ENCODE measurements around the gene KLHL10.
"Not testable (repeated sequence)": the region's sequence is repeated elsewhere in the genome, so short reads cannot be mapped to it uniquely, and the experiment has no call there.

Gene KLHL10

DNA sequence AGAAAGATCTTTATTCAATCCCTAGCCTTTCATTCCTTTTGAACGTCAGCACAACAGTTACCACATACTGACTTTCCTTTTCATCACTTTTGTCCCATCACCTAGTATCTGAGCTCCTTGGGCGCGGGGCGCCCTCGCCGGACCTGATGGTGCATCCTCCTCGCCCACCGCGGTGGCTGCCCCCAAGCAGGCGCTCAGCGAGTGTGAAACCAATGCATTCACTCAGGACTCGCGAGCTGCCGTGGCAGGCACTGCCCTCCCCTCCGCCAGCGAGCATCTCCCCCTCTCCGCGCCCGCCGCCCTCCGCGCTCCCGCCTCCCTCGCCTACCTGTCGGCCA lies 26.8 kb downstream of the KLHL10 start:
- H3K9ac ChIP-seq (ENCODE audit: low read length in 2 of 2) = peak overlapping the region; percentile 91 to 93
- no peaks in the 10 kb centered on the region for H3K27me3 ChIP-seq (ENCODE audit: control insufficient read depth in 1 of 2, insufficient read depth in 2 of 2, low read length in 2 of 2)
- peak overlapping the region; percentile 76 for H3K27ac ChIP-seq (ENCODE audit: low read length)
- peaks cover 18% of the 10 kb centered on the region for H3K4me1 ChIP-seq (ENCODE audit: control insufficient read depth, insufficient read depth, low read length)
- H3K4me3 ChIP-seq (ENCODE audit: low read length in 2 of 2) = peak overlapping the region; percentile 80 to 94
- H3K36me3 ChIP-seq (ENCODE audit: control insufficient read depth in 2 of 2, insufficient read depth in 2 of 2, low read length in 2 of 2) = peaks cover 3 to 8% of the 10 kb centered on the region in 2 donors
- H3K9me3 ChIP-seq (ENCODE audit: control insufficient read depth in 2 of 2, low read length in 2 of 2) = no peaks in the 10 kb centered on the region

DNA sequence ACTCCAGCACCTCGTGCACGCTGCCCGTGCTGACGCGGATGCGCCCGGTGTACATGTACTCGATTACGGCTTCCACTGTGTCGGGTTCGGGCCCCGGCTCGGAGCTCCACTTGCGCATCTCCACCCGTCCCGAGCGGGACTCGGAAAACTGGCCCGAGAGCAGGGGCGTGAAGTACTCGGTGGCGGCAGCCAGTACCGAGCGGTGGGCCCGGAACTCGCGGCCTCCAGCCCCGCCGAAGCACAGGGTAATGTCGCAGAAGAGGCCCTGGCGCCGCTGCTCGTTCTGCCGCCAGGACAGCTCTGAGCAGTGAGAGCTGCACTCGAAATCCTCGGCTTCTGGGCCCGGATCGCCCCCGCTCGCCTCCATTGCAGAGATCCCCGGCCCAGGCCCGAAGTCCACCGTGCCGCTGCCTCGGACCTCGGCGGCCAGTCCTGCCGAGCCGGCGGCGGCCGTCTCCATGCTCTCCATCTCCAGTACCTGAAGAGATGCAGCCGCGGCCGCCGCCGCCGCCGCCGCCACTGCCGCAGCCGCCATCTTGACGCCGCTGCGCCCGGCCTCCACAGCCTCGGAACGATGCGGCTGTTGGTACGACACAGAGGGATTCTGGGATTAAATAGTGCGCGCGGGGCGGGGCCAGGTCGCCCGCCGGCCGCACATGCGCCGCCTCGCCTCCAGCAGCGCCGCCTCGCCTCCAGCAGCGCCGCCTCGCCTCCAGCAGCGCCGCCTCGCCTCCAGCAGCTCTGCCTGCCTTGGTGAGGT lies 27.4 kb downstream of the KLHL10 start, which contains the start of gene KLHL11:
TSS of gene KLHL11 (minus strand) at position 588 of the 760 bp plus-strand sequence. CDS start at position 535, 53 bp downstream.
- Histone ChIP-seq H3K27ac (ENCODE audit: low read length) (peak within 1 kb of the TSS; percentile 76), H3K27me3 (ENCODE audit: control insufficient read depth in 1 of 2, insufficient read depth in 2 of 2, low read length in 2 of 2) (no peaks in the 10 kb centered on the region), H3K9me3 (ENCODE audit: control insufficient read depth in 2 of 2, low read length in 2 of 2) (no peaks in the 10 kb centered on the region), H3K9ac (ENCODE audit: low read length in 2 of 2) (peak within 1 kb of the TSS; percentile 91 to 93), H3K4me3 (ENCODE audit: low read length in 2 of 2) (peak within 1 kb of the TSS; percentile 80 to 94), H3K4me1 (ENCODE audit: control insufficient read depth, insufficient read depth, low read length) (peaks cover 18% of the 10 kb centered on the region), H3K36me3 (ENCODE audit: control insufficient read depth in 2 of 2, insufficient read depth in 2 of 2, low read length in 2 of 2) (peaks cover 3 to 11% of the 10 kb centered on the region in 2 donors)

DNA sequence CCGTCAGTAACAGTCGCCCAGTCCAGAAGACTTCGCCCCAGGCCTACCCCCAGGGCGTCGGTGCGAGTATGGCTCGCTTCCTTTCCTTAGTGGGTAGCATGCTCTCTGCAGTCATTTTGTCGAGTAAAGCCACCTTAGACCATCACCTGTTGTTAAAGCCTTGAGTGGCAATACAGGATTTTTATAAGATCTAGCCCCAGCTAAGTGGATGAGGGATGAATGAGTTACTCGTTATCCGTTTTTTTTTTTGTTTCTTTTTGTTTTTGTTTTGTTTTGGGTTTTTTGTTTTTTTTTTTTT lies 27.9 kb downstream of the KLHL10 start:
- peaks cover 5 to 17% of the 10 kb centered on the region in 2 donors for H3K36me3 ChIP-seq (ENCODE audit: control insufficient read depth in 2 of 2, insufficient read depth in 2 of 2, low read length in 2 of 2)
- no peak overlapping the region for H3K27ac ChIP-seq (ENCODE audit: low read length)
- H3K4me3 ChIP-seq (ENCODE audit: low read length in 2 of 2) = peak overlapping the region; percentile 69 to 94
- no peaks in the 10 kb centered on the region for H3K9me3 ChIP-seq (ENCODE audit: control insufficient read depth in 2 of 2, low read length in 2 of 2)
- H3K27me3 ChIP-seq (ENCODE audit: control insufficient read depth in 1 of 2, insufficient read depth in 2 of 2, low read length in 2 of 2) = no peaks in the 10 kb centered on the region
- peak overlapping the region; percentile 18 to 71 for H3K9ac ChIP-seq (ENCODE audit: low read length in 2 of 2)
- H3K4me1 ChIP-seq (ENCODE audit: control insufficient read depth, insufficient read depth, low read length) = peaks cover 18% of the 10 kb centered on the region

DNA sequence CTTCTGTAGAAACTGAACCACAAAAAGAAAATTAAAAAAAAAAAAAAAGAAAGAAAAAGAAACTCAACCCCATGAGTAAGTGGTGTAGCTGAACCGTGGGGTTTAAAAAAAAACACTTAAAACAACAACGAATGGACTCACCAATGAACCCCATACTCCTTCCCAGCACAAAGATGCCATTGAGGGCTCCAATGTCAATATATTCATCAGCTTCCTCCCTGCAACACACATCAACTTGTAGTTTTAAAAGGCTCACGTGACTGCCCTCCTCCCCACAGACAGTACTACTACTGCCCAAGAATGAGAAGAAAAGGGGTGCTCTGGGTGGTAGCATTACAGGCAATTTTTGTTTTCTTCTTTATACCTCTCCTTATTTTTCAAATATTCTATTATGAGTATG lies 30.9 kb downstream of the KLHL10 start:
- Histone ChIP-seq H3K4me3 (ENCODE audit: low read length in 2 of 2) (no peak overlapping the region), H3K27me3 (ENCODE audit: control insufficient read depth in 1 of 2, insufficient read depth in 2 of 2, low read length in 2 of 2) (no peaks in the 10 kb centered on the region), H3K36me3 (ENCODE audit: control insufficient read depth in 2 of 2, insufficient read depth in 2 of 2, low read length in 2 of 2) (peaks cover 21 to 36% of the 10 kb centered on the region in 2 donors), H3K4me1 (ENCODE audit: control insufficient read depth, insufficient read depth, low read length) (peaks cover 7% of the 10 kb centered on the region), H3K9me3 (ENCODE audit: control insufficient read depth in 2 of 2, low read length in 2 of 2) (no peaks in the 10 kb centered on the region), H3K9ac (ENCODE audit: low read length in 2 of 2) (no peak overlapping the region), H3K27ac (ENCODE audit: low read length) (no peak overlapping the region)

DNA sequence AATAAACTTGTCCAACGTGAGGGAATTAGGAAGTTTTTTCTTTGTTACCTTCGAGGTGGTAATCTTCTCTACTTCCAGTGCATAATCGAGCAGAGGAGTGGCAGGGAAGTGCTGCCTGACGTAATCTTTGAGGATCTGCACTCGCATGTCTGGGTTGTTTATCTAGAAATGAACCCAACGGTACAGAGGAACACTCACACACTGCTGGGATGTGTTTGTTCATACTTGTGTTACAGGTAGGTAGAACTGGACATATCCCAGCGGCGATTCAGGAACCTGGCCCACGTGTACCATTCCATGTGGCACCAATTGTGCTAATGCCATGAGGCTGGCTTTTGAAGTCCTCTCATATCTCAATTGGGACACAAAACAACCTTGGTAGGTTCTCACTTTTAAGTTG lies 31.8 kb downstream of the KLHL10 start:
- no peaks in the 10 kb centered on the region for H3K4me1 ChIP-seq (ENCODE audit: control insufficient read depth, insufficient read depth, low read length)
- no peak overlapping the region for H3K27ac ChIP-seq (ENCODE audit: low read length)
- H3K9ac ChIP-seq (ENCODE audit: low read length in 2 of 2) = no peak overlapping the region
- no peak overlapping the region for H3K4me3 ChIP-seq (ENCODE audit: low read length in 2 of 2)
- H3K36me3 ChIP-seq (ENCODE audit: control insufficient read depth in 2 of 2, insufficient read depth in 2 of 2, low read length in 2 of 2) = peaks cover 22 to 39% of the 10 kb centered on the region in 2 donors
- H3K27me3 ChIP-seq (ENCODE audit: control insufficient read depth in 1 of 2, insufficient read depth in 2 of 2, low read length in 2 of 2) = no peaks in the 10 kb centered on the region
- H3K9me3 ChIP-seq (ENCODE audit: control insufficient read depth in 2 of 2, low read length in 2 of 2) = no peaks in the 10 kb centered on the region

DNA sequence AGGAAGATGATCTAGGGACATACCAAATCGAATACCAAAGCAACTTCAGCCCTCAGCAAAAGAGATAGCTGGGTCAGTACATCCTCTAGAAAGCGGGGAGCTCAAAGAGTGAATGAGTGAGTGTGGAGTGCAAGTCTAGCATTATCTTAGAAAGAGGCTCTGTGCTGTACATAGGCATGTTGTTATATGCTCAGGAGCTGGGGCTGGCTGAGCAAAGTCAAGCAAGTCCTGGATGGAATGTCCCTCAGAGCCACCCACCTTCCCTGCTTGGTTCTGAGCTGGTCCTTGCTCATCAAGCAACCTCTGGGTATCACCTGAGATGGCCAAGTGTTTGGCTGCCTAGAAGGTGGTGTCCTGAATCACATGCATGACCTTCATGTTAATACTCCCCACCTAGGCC lies 32.5 kb downstream of the KLHL10 start:
- Histone ChIP-seq H3K36me3 (ENCODE audit: control insufficient read depth in 2 of 2, insufficient read depth in 2 of 2, low read length in 2 of 2) (peaks cover 22 to 39% of the 10 kb centered on the region in 2 donors), H3K27ac (ENCODE audit: low read length) (no peak overlapping the region), H3K9ac (ENCODE audit: low read length in 2 of 2) (no peak overlapping the region), H3K4me3 (ENCODE audit: low read length in 2 of 2) (no peak overlapping the region), H3K9me3 (ENCODE audit: control insufficient read depth in 2 of 2, low read length in 2 of 2) (no peaks in the 10 kb centered on the region), H3K27me3 (ENCODE audit: control insufficient read depth in 1 of 2, insufficient read depth in 2 of 2, low read length in 2 of 2) (no peaks in the 10 kb centered on the region), H3K4me1 (ENCODE audit: control insufficient read depth, insufficient read depth, low read length) (no peaks in the 10 kb centered on the region)

DNA sequence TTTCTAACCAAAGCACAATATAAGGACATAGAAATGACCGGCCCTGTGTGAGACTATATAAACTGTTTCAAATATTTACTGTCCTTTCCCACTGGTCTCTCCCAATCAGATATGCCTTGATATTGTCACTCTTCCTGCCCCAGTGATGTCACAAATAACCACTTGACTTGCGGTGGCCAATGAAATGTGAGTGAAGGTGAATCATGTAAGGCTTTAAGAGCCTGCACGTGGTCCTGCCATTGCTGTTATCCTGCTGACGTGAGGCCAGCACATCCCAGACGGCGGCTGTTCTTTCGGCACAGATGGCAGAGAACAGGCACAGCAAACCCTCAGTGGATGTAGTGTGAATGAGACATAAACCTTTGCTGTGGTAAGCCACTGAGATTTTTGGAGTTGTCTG lies 33.0 kb downstream of the KLHL10 start:
- Histone ChIP-seq H3K9me3 (ENCODE audit: control insufficient read depth in 2 of 2, low read length in 2 of 2) (no peaks in the 10 kb centered on the region), H3K36me3 (ENCODE audit: control insufficient read depth in 2 of 2, insufficient read depth in 2 of 2, low read length in 2 of 2) (peaks cover 22 to 39% of the 10 kb centered on the region in 2 donors), H3K4me1 (ENCODE audit: control insufficient read depth, insufficient read depth, low read length) (no peaks in the 10 kb centered on the region), H3K9ac (ENCODE audit: low read length in 2 of 2) (no peak overlapping the region), H3K4me3 (ENCODE audit: low read length in 2 of 2) (no peak overlapping the region), H3K27ac (ENCODE audit: low read length) (no peak overlapping the region), H3K27me3 (ENCODE audit: control insufficient read depth in 1 of 2, insufficient read depth in 2 of 2, low read length in 2 of 2) (no peaks in the 10 kb centered on the region)

DNA sequence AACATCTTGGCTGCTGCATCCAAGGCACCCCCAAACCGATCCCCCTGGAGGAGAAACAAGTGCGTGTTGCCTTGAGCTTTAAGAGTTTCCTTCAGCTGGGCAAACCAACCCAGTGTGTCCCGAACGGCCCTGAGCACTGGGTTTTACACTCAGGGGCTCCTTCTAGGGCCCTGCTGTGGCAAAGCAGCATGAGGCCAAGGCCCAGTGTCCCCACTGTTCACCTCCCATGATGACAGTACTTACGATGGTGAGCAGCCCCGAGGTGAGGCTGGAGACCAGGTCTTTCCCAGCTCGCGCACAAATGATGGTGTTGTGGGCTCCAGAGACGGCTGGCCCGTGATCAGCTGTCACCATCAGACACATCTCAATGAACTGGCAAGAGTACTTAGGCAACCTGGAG lies 34.2 kb downstream of the KLHL10 start:
- H3K27me3 ChIP-seq (ENCODE audit: control insufficient read depth in 1 of 2, insufficient read depth in 2 of 2, low read length in 2 of 2) = no peaks in the 10 kb centered on the region
- no peak overlapping the region for H3K27ac ChIP-seq (ENCODE audit: low read length)
- peaks cover 22 to 39% of the 10 kb centered on the region in 2 donors for H3K36me3 ChIP-seq (ENCODE audit: control insufficient read depth in 2 of 2, insufficient read depth in 2 of 2, low read length in 2 of 2)
- H3K9ac ChIP-seq (ENCODE audit: low read length in 2 of 2) = no peak overlapping the region
- no peaks in the 10 kb centered on the region for H3K9me3 ChIP-seq (ENCODE audit: control insufficient read depth in 2 of 2, low read length in 2 of 2)
- no peaks in the 10 kb centered on the region for H3K4me1 ChIP-seq (ENCODE audit: control insufficient read depth, insufficient read depth, low read length)
- H3K4me3 ChIP-seq (ENCODE audit: low read length in 2 of 2) = no peak overlapping the region

DNA sequence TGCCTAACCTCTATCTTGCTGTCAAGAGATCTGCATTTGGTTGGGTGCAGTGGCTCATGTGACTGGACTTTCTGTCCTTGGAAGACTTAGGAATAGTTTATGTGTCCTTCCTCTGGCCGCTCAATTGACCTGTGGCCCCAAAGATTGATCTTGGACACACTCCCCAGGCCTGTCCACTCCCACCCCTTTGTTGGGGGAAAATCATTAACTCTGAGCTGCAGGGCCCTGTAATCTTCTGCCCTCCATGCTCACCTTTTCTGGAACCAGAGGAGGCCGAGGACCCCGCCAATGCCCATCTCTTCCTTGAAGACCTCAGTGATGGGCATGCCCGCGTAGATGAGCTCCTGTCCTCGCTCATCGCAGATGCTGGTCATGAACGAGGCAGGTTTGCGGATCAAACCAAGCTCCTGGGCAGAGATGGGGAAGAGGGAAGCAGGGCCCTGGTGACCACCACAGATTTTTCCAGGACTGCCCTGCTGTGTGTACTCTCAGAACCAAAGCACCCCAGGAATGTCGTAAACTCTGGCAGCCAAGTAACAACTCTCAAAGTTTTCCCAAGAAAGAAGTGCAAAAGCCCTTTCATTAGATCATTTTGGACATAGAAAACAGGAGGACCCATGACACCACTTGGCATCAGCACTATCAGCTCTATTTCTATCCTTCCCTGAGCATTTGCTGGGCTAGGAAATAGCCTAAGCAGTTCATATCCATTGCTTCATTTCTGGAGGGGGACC lies 36.1 kb downstream of the KLHL10 start:
- Histone ChIP-seq H3K27ac (ENCODE audit: low read length) (no peak overlapping the region), H3K36me3 (ENCODE audit: control insufficient read depth in 2 of 2, insufficient read depth in 2 of 2, low read length in 2 of 2) (peaks cover 29 to 45% of the 10 kb centered on the region in 2 donors), H3K4me3 (ENCODE audit: low read length in 2 of 2) (no peak overlapping the region), H3K9ac (ENCODE audit: low read length in 2 of 2) (no peak overlapping the region), H3K4me1 (ENCODE audit: control insufficient read depth, insufficient read depth, low read length) (no peaks in the 10 kb centered on the region), H3K9me3 (ENCODE audit: control insufficient read depth in 2 of 2, low read length in 2 of 2) (no peaks in the 10 kb centered on the region), H3K27me3 (ENCODE audit: control insufficient read depth in 1 of 2, insufficient read depth in 2 of 2, low read length in 2 of 2) (no peaks in the 10 kb centered on the region)

DNA sequence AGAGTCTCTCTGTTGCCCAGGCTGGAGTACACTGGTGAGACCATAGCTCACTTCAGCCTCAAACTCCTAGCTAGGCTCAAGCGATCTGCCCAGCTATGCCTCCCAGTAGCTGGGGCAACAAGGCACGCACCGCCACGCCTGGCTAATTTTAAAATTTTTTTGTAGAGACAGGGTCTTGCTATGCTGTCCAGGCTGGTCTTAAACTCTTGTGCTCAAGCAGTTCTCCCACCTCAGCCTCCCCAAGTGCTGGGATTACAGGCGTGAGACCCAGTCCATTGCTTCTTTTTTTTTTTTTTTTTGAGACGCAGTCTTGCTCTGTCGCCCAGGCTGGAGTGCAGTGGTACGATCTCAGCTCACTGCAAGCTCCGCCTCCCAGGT lies 36.7 kb downstream of the KLHL10 start:
- H3K4me3 ChIP-seq (ENCODE audit: low read length in 2 of 2); H3K9ac ChIP-seq (ENCODE audit: low read length in 2 of 2); H3K27me3 ChIP-seq (ENCODE audit: control insufficient read depth in 1 of 2, insufficient read depth in 2 of 2, low read length in 2 of 2); H3K4me1 ChIP-seq (ENCODE audit: control insufficient read depth, insufficient read depth, low read length); H3K9me3 ChIP-seq (ENCODE audit: control insufficient read depth in 2 of 2, low read length in 2 of 2); H3K27ac ChIP-seq (ENCODE audit: low read length): not testable (repeated sequence)
- peaks cover 30 to 45% of the 10 kb centered on the region in 2 donors for H3K36me3 ChIP-seq (ENCODE audit: control insufficient read depth in 2 of 2, insufficient read depth in 2 of 2, low read length in 2 of 2)

DNA sequence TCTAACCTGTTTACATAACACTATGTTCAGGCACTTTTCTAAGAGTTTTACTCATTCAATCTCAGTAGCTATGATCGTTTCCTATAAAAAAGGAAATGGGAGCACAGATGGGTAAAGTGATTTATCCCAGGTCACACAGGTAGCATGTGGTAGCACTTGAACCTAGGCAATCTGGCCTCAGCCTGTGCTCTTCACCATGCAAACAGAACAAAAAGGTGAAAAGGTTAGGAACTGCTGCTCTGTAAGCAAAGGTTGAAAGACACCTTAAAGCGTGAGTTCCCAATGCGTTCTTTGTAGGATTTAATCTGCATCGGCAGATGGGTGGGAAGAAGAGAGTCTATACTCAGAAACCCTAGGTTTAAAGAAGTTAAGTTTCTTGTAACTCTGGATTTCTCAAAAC lies 42.5 kb downstream of the KLHL10 start:
- H3K36me3 ChIP-seq (ENCODE audit: control insufficient read depth in 2 of 2, insufficient read depth in 2 of 2, low read length in 2 of 2) = peaks cover 34 to 38% of the 10 kb centered on the region in 2 donors
- H3K27ac ChIP-seq (ENCODE audit: low read length) = no peak overlapping the region
- no peaks in the 10 kb centered on the region for H3K27me3 ChIP-seq (ENCODE audit: control insufficient read depth in 1 of 2, insufficient read depth in 2 of 2, low read length in 2 of 2)
- H3K4me1 ChIP-seq (ENCODE audit: control insufficient read depth, insufficient read depth, low read length) = no peaks in the 10 kb centered on the region
- no peaks in the 10 kb centered on the region for H3K9me3 ChIP-seq (ENCODE audit: control insufficient read depth in 2 of 2, low read length in 2 of 2)
- no peak overlapping the region for H3K9ac ChIP-seq (ENCODE audit: low read length in 2 of 2)
- no peak overlapping the region for H3K4me3 ChIP-seq (ENCODE audit: low read length in 2 of 2)
